Ovary (tissue), 9 donors: ENCODE data around the gene KLK8. TPM values are rescaled to one million over a fixed set of nuclear protein-coding genes. Genes with fewer than 3 reads are reported as not detected.
"Not testable (repeated sequence)": the region's sequence is repeated elsewhere in the genome, so short reads cannot be mapped to it uniquely, and the experiment has no call there.

Experiments used
- DNase-seq, 5 donors: peaks; one replicate each; pipeline ENCODE4 v3.0.0-alpha.2; 2019 to 2020
- H3K27ac ChIP-seq, 2 donors: fragments of 200-600 bp; one replicate each; pipeline versions ENCODE4 v1.5.1 to v1.8.0; 2019 to 2022
- H3K27me3 ChIP-seq: fragments of 200-600 bp; one replicate; pipeline ENCODE4 v1.8.0; 2022
- H3K36me3 ChIP-seq: fragments of 200-600 bp; sonication (generic); one replicate; pipeline ENCODE4 v1.5.1; 2019
- H3K4me1 ChIP-seq: one replicate; pipeline ENCODE4 v1.8.1; 2013; ENCODE audit warnings: mild to moderate bottlenecking, moderate library complexity; ENCODE audit not compliant: insufficient read depth
- H3K4me3 ChIP-seq: fragments of 200-600 bp; sonication (generic); one replicate; pipeline ENCODE4 v1.5.1; 2017
- H3K9me3 ChIP-seq, 2 donors: fragments of 200-600 bp in 1 of 2; sonication (generic) in 1 of 2; one replicate each; pipeline versions ENCODE4 v1.5.1 to v1.8.1; 2013 to 2019; ENCODE audit warnings: mild to moderate bottlenecking in 1 of 2, moderate library complexity in 1 of 2
- EP300 ChIP-seq: sonication (generic); formaldehyde crosslinking; IDR thresholded peaks from one replicate; pipeline ENCODE4 v1.6.1; 2017; ENCODE audit warnings: antibody characterized with exemption
- POLR2A ChIP-seq: fragments of 450-650 bp; IDR thresholded peaks from one replicate; pipeline ENCODE4 v1.6.1; 2017; ENCODE audit warnings: antibody characterized with exemption, mild to moderate bottlenecking, moderate library complexity
- WGBS, 3 donors: extraction: QIAGEN DNeasy Blood & Tissue Kit in 1 of 3; methylation state at CpG; one replicate each; pipeline versions ENCODE4 v1.1.5 to v1.1.7; 2013 to 2017; 5-methylcytosine and 5-hydroxymethylcytosine counted together
- intact Hi-C, 4 donors: fragments of 100-400 bp; cut with DNase I; formaldehyde crosslinking; loops; one replicate each; pipeline versions ENCODE4 v1.11.0 to v1.15.1; 2022 to 2023
- polyA plus RNA-seq, 2 donors: library from polyadenylated mRNA; stranded (reverse); fragments of 200-250 nt in 1 of 2; fragments of 350-450 nt in 1 of 2; fragmentation: Illumina TruSeq in 1 of 2; extraction: RNeasy Lipid Tissue Mini Kit (QIAGEN cat#74804) in 1 of 2; gene quantifications; one replicate each; pipeline ENCODE4 v1.2.3, GENCODE V29; 2013 to 2014
- total RNA-seq, 7 donors: library from RNA; depleted of rRNA in 2 of 7; stranded (reverse); fragments of >200 nt in 2 of 7; fragmentation: NEBNext Ultra II Directional in 3 of 7; extraction: Animal tissue kit (Norgen Biotek cat#: 25700) in 3 of 7; gene quantifications; one replicate each; pipeline versions ENCODE4 v1.1.0 to v1.2.4, GENCODE V29; 2016 to 2023
- TF ChIP-seq, protein P1 (sequence below), 3 donors: fragments of 450-650 bp in 2 of 3; fragments of 200-600 bp in 1 of 3; IDR thresholded peaks; one replicate each; pipeline versions ENCODE4 v1.5.1 to v1.8.0; 2016 to 2022; ENCODE audit warnings: antibody characterized with exemption in 3 of 3, mild to moderate bottlenecking in 1 of 3
- donor health status: DM: no; HTN: no; CAD: no; lungs with moderate emphysema.
- donor health status: DM: no; HTN: no; CAD: no.
- donor health status: Bipolar disorder and iron deficiency.
- donor health status: DM: yes; HTN: yes; CAD: no.
- donor health status: DM: no; HTN: no; CAD: no.
- donor health status: DM: yes; HTN: yes; CAD: no.

The KLK8 gene
- total and polyA plus RNA-seq, 9 donors, result 0.24 to 19.0 (median 1.3) TPM; not detected in 3

DNA sequence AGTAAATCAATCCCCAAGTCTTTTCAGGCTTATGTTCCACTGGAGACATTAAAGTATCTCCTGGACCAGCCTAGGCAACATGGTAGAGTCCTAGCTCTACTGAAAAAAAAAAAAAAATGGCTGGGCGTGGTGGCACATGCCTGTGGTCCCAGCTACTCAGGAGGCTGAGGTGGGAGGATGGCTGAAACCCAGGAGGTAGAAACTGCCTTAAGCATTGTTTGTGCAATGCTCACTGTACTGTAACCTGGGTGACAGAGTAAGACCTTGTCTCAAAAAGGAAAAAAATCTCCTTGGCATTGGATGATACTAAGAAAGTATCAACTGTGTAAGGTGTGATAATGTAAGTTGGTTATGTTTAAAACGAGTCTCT lies 8.8 kb downstream of the KLK8 start:
- Histone ChIP-seq H3K27ac (no peak overlapping the region), H3K9me3 (no peaks in the 10 kb centered on the region), H3K36me3 (no peaks in the 10 kb centered on the region), H3K4me3 (no peak overlapping the region), H3K4me1 (no peaks in the 10 kb centered on the region), H3K27me3 (no peaks in the 10 kb centered on the region)
- 55 to 57% (median 57%) methylated on average over 2 of the region's 2 CpGs for WGBS, 3 donors
- intact Hi-C loops, result no loop called here
- TF ChIP-seq, protein P1, sequence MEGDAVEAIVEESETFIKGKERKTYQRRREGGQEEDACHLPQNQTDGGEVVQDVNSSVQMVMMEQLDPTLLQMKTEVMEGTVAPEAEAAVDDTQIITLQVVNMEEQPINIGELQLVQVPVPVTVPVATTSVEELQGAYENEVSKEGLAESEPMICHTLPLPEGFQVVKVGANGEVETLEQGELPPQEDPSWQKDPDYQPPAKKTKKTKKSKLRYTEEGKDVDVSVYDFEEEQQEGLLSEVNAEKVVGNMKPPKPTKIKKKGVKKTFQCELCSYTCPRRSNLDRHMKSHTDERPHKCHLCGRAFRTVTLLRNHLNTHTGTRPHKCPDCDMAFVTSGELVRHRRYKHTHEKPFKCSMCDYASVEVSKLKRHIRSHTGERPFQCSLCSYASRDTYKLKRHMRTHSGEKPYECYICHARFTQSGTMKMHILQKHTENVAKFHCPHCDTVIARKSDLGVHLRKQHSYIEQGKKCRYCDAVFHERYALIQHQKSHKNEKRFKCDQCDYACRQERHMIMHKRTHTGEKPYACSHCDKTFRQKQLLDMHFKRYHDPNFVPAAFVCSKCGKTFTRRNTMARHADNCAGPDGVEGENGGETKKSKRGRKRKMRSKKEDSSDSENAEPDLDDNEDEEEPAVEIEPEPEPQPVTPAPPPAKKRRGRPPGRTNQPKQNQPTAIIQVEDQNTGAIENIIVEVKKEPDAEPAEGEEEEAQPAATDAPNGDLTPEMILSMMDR (IDR thresholded peaks at IDR 0.05), result no peak
- TF ChIP-seq EP300 (no peak), POLR2A (no peak)
- no peak for DNase-seq

DNA sequence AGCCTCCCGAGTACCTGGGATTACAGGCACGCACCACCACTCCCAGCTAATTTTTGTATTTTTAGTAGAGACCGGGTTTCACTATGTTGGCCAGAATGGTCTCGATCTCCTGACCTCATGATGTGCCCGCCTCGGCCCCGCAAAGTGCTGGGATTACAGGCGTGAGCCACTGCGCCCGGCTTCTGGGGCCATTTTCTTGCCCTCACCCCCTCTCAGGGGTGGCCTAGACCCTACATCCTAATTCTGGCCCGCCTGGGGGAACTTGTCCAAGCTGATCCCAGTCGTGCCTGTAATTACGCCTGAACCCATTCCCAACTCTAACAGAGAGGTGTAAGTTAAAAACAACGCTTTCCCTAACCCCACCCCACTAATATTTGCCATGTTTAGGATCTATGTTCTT lies 17.0 kb downstream of the KLK8 start:
- H3K27ac ChIP-seq, DNase-seq, intact Hi-C loops, H3K4me1 ChIP-seq, H3K9me3 ChIP-seq, H3K27me3 ChIP-seq, H3K36me3 ChIP-seq, H3K4me3 ChIP-seq: not testable (repeated sequence)
- 80 to 84% (median 81%) methylated on average over 14 of the region's 14 CpGs for WGBS, 3 donors

DNA sequence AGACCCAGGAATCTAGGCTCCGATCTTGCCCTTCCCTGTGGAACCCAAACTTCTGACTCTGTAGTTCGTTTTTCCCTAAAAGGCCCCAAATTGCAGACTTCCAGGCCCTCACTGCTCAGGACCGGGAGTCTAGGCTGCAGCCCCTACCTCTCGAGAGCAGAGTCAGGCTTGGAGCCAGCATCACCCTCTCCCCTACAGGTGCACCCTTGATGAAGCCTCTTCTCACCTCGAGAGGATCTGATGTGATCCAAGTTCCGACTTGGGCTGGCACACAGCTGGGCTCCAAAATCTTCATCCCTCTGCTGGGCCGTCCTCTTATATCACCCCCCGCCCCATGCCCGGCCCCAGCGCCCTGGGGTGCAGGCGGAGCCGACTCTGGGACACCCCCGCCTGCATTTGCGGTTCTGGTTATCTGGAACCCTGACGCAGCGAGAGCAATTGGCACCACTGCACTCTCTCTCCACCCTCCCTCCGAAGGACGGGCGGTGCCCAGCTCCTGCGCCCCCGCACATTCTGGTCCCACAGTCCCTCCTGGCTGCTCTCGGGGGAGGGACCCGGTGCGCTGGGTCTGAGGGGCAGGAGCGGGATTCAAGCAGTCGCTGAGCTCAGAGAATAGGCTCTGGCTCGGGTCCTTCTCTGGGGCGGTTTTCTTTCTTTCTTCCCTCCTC lies 17.6 kb downstream of the KLK8 start, which contains the start of gene KLK7:
TSS of gene KLK7 (minus strand) at position 293 of the 668 bp plus-strand sequence. CDS start 1,518 bp downstream, outside the sequence.
- no peak for DNase-seq
- Histone ChIP-seq H3K27ac (no peak within 1 kb of the TSS), H3K36me3 (no peaks in the 10 kb centered on the region), H3K9me3 (no peaks in the 10 kb centered on the region), H3K4me1 (no peaks in the 10 kb centered on the region), H3K4me3 (no peak within 1 kb of the TSS), H3K27me3 (no peaks in the 10 kb centered on the region)
- TF ChIP-seq, protein P1 (IDR thresholded peaks at IDR 0.05), result no peak
- no peak for TF ChIP-seq POLR2A
- no peak for TF ChIP-seq EP300
- WGBS, 3 donors, result 8 to 17% (median 10%) methylated on average over 28 of the region's 28 CpGs
- intact Hi-C loops, result no loop called here

DNA sequence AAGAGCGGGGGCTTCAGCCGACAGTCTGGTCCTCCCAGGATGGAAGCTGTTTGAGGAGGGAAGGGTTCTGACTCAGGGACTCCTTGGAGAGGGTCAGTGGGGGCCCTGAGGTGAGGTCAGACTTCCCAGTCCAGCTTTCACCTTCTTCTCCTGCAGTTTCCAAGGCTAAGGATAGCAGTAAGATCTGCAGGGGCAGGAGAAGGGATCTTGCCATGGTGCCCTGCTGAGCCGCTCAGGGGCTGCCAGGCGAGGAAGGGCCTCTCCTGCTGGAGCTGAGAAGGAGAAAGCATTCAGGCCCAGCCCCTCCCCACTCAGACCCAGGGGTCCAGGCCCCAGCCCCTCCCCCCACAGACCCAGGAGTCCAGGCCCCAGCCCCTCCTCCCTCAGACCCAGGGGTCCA lies 19.2 kb downstream of the KLK8 start:
- intact Hi-C loops, result no loop called here
- TF ChIP-seq POLR2A (no peak), EP300 (no peak)
- TF ChIP-seq, protein P1 (IDR thresholded peaks at IDR 0.05), result no peak
- no peaks in the 10 kb centered on the region for H3K27me3 ChIP-seq
- WGBS, 3 donors, result 68 to 78% (median 69%) methylated on average over 4 of the region's 4 CpGs
- no peak overlapping the region for H3K4me3 ChIP-seq
- no peaks in the 10 kb centered on the region for H3K4me1 ChIP-seq
- no peaks in the 10 kb centered on the region for H3K9me3 ChIP-seq
- DNase-seq, result no peak
- no peaks in the 10 kb centered on the region for H3K36me3 ChIP-seq
- H3K27ac ChIP-seq, result no peak overlapping the region

DNA sequence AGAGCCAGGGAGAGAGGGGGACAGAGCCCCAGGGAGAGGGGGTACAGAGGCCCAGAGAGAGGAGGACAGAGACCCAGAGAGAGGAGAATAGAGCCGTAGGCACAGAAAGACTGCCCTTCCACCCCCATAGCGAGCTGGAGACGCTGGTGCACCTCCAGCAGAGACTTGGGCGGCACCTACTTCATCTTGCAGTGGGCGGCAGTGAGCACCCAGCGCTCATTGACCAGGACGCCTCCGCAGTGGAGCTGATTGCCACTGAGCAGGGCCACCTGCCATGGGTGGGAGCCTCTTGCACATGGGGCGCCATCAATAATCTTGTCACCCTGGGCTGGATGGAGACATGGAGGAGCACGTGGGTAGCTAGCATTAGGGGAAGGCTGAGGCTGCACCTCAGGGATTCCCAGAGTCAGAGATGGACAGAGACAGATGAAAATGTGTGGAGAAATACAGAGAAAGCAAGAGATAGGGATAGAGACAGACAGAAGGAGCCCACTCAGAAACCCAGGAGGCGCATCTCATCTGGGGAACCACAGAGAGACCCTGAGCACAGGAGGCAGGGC lies 19.7 kb downstream of the KLK8 start:
- intact Hi-C loops, result no loop called here
- no peaks in the 10 kb centered on the region for H3K9me3 ChIP-seq
- no peaks in the 10 kb centered on the region for H3K36me3 ChIP-seq
- TF ChIP-seq, protein P1 (IDR thresholded peaks at IDR 0.05), result no peak
- no peak for TF ChIP-seq POLR2A
- TF ChIP-seq EP300, result no peak
- no peaks in the 10 kb centered on the region for H3K4me1 ChIP-seq
- DNase-seq, result no peak
- WGBS, 3 donors, result 44 to 57% (median 55%) methylated on average over 11 of the region's 11 CpGs
- H3K27ac ChIP-seq, result no peak overlapping the region
- H3K27me3 ChIP-seq, result no peaks in the 10 kb centered on the region
- no peak overlapping the region for H3K4me3 ChIP-seq
